ENCODE measurements around the gene IL1A. TPM values are rescaled to one million over a fixed set of nuclear protein-coding genes. Genes with fewer than 3 reads are reported as not detected.
"Not testable (repeated sequence)": the region's sequence is repeated elsewhere in the genome, so short reads cannot be mapped to it uniquely, and the experiment has no call there.

The IL1A gene, protein sequence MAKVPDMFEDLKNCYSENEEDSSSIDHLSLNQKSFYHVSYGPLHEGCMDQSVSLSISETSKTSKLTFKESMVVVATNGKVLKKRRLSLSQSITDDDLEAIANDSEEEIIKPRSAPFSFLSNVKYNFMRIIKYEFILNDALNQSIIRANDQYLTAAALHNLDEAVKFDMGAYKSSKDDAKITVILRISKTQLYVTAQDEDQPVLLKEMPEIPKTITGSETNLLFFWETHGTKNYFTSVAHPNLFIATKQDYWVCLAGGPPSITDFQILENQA
- not detected in 2 replicates for total RNA-seq (2014; rRNA removed; shearing (Covaris generic))

DNA sequence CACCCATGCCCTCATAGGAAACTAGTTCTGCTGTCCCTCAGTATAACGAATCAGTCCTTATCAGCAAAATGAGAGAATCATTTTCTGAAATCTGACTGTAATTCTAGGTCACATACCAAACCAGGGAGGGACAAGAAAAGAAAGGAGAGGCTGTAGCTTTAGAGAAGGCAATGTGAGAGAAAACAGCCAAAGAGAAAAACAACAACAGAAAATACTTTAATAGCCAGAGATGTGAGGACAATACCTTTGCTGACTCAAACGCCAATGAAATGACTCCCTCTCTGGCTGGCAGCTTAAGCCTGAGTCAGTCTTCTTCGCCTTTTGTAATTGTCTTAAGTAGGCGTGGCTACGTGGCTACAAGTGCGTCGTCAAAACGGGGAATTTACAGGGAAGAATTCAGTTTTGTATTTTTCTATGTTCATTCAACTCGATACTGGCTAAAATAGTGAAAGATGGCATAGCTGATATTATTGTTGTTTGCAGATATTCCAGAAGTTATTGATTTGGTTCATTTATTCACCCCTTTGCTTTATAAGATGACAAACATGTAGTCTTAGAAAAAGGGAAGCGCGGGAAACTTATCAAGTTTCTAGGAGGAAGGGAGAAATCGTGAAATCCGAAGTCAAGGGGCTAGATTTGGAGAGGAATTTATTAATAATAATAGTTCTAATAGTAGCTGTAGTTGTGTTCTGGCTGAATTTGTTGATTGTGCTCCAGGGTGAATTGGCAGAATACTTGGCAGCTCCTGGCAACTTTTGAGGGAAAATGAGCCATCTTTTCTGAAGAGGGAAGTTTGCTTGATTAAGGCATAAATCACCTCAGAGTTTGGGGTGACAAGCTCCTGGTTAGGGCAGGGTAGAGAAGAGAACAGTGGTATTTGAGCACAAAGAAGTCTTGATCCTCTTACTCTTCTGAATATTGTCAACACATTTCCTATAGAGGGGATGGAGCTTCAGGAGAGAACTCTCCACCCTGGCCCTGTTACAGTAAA lies at the start of gene IL1A:
Gene IL1A (minus strand): TSS at position 295 of the 991 bp plus-strand sequence. CDS start 723 bp downstream, outside the sequence.
- Histone ChIP-seq H3K27me3 (no peaks in the 10 kb centered on the region), H3K36me3 (no peaks in the 10 kb centered on the region), H3K4me1 (no peaks in the 10 kb centered on the region), H3K27ac (no peak within 1 kb of the TSS), H3K4me3 (no peak within 1 kb of the TSS), H3K9me3 (replicated peaks) (0 out of 2 replicates have a peak, but pooled peaks cover 3% of the 10 kb centered on the region)
- no peak for DNase-seq

DNA sequence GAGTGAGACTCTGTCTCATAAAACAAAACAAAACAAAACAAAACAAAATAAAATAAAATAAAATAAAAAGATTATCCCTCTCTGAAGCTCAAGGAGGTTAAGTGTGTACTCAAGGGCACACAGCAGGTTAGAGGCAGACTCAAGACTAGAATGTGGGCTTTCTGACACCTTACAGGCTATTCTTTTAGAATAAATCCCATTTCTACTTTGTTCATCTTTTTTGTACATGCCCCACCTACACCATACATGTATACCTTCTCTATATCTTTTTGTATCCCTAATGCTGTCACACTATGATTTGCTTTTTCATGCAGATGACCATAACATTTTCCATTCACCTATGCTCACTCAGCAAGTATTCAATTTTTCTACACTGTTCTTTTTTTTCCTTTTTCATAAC lies 49.7 kb upstream of the IL1A start:
- H3K9me3 ChIP-seq (replicated peaks) = no peaks in the 10 kb centered on the region
- no peaks in the 10 kb centered on the region for H3K27me3 ChIP-seq
- no peaks in the 10 kb centered on the region for H3K36me3 ChIP-seq
- DNase-seq = no peak
- H3K4me1 ChIP-seq = no peaks in the 10 kb centered on the region
- H3K27ac ChIP-seq = no peak overlapping the region
- no peak overlapping the region for H3K4me3 ChIP-seq

DNA sequence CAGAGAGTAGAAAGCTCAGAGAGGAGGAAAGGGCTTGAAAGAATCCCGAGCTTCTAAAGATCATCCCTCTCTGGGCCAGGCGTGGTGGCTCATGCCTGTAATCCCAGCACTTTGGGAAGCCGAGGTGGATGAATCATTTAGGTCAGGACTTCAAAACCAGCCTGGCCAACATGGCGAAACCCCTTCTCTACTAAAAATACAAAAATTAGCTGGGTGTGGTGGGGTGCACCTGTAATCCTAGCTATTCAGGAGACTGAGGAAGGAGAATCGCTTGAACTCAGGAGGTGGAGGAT lies 49.3 kb upstream of the IL1A start:
- DNase-seq; H3K27me3 ChIP-seq; H3K9me3 ChIP-seq (replicated peaks); H3K27ac ChIP-seq; H3K4me3 ChIP-seq; H3K36me3 ChIP-seq; H3K4me1 ChIP-seq: not testable (repeated sequence)

DNA sequence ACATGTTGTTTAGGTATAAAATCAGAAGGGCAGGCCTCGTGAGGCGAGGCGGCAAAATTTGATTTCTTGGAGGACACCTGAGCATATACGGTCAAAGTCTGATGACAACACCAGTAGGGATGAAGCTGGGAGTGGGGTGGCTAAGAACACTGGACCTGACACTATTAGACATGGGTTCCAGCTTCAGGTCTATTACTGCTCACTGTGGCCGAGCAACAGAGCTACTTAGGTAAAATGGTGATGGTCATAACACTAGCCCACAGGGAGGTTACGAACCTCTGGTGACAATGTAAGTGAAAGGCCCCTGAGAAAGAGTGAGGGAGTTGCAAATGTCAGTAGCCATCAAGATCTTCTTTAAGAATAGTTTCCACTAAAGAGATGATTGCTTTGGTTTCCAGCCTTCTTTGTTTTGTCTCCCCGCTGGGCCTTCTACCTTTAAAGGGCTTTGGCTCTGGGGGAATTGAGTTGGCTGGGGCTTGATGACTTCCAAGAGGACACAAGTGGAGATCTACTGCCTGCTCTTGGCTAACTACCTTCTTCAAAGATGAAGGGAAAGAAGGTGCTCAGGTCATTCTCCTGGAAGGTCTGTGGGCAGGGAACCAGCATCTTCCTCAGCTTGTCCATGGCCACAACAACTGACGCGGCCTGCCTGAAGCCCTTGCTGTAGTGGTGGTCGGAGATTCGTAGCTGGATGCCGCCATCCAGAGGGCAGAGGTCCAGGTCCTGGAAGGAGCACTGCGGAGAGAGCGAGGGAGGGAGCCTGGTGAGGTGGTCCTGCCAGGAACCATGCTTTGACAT lies 48.7 kb upstream of the IL1A start:
- H3K9me3 ChIP-seq (replicated peaks) = no peaks in the 10 kb centered on the region
- H3K27me3 ChIP-seq = no peaks in the 10 kb centered on the region
- no peak overlapping the region for H3K4me3 ChIP-seq
- no peak overlapping the region for H3K27ac ChIP-seq
- H3K4me1 ChIP-seq = no peaks in the 10 kb centered on the region
- DNase-seq = no peak
- H3K36me3 ChIP-seq = no peaks in the 10 kb centered on the region

DNA sequence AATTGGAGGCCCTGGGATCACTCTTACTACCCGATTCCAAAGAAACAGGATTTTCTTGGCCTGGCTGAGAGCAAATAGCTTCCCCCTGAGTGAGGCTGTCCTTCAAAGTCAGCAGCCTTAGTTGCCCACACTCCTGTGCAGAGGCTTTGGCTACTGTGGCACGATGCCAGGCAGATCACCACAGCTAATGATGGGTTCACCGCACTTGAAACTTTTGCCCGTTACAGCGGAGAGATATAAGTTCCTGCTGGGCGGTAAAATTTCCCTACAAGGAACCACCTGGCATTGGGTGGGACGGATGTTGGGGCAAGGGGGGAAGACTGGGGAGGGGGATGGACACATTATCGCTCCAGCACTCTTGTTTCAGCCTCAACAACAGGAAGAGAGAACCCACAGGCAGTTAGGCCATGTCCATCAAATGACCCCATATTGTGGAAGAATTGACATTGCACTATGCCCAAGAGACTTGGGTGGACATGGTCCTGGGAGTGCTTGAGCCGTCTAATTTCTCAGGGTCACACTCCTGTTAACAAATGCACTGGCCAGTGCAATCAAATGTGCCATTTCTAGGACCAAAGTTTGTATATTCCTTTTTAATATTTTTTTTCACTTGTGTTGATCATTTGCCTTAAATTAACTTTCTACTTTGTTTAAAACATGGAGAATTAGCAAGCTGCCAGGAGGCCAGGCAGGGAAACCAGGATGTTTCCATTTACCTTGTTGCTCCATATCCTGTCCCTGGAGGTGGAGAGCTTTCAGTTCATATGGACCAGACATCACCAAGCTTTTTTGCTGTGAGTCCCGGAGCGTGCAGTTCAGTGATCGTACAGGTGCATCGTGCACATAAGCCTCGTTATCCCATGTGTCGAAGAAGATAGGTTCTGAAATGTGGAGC lies 47.9 kb upstream of the IL1A start:
- Histone ChIP-seq H3K27me3 (no peaks in the 10 kb centered on the region), H3K4me3 (no peak overlapping the region), H3K36me3 (no peaks in the 10 kb centered on the region), H3K27ac (no peak overlapping the region), H3K9me3 (replicated peaks) (no peaks in the 10 kb centered on the region), H3K4me1 (no peaks in the 10 kb centered on the region)
- no peak for DNase-seq

DNA sequence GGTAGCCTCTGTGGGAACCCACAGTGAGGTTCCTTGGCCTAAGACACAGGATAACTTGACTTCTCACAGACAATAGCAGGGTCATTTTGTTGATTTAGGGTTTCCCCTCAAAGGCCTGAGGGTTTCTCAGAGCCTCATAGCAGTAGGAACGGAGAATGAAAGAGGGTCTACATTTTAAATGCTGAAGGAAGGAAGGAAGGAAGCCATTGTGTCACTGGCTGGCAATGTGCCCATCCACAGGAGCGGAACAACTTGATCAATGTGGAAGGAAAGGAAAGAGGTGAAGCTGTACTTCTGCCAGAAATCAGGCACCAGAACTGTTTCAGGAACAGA lies 47.2 kb upstream of the IL1A start:
- Histone ChIP-seq H3K36me3 (no peaks in the 10 kb centered on the region), H3K9me3 (replicated peaks) (no peaks in the 10 kb centered on the region), H3K27me3 (no peaks in the 10 kb centered on the region), H3K27ac (no peak overlapping the region), H3K4me3 (no peak overlapping the region), H3K4me1 (no peaks in the 10 kb centered on the region)
- DNase-seq = no peak

DNA sequence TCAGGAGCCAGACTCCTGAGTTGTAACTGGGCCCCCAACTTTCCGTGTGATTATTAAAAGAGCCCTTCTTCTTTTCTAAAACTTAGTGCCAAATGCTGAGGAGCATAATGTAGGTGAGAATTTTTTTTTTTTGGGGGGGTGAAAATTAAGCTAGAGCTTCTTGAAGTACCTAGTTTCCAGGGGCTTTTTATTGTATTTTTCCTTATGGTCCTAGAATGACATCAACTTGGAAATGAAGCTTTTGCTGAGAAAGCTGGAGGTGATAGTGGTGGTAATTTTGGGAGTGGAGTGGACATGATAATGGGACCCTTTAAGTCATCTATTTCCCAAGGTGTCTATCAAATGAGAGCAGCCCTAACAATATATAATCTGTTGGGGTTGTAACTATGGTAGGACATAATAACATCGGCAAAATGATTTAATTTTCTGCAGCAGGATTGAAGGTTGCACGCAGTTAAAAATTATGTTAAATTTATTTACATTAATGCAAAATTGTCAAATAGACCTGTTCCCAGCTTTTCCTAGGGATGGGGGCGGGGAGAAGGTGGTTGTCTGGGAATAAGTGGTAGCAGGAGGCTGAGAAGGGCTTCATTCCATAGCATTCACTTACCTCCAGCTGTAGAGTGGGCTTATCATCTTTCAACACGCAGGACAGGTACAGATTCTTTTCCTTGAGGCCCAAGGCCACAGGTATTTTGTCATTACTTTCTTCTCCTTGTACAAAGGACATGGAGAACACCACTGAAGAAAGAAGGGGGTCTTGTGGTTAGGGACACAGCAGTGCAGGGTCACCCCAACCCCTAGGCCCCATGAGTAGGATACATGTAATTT lies 46.6 kb upstream of the IL1A start:
- Histone ChIP-seq H3K27ac (no peak overlapping the region), H3K4me3 (no peak overlapping the region), H3K9me3 (replicated peaks) (no peaks in the 10 kb centered on the region), H3K36me3 (no peaks in the 10 kb centered on the region), H3K27me3 (no peaks in the 10 kb centered on the region), H3K4me1 (no peaks in the 10 kb centered on the region)
- no peak for DNase-seq

DNA sequence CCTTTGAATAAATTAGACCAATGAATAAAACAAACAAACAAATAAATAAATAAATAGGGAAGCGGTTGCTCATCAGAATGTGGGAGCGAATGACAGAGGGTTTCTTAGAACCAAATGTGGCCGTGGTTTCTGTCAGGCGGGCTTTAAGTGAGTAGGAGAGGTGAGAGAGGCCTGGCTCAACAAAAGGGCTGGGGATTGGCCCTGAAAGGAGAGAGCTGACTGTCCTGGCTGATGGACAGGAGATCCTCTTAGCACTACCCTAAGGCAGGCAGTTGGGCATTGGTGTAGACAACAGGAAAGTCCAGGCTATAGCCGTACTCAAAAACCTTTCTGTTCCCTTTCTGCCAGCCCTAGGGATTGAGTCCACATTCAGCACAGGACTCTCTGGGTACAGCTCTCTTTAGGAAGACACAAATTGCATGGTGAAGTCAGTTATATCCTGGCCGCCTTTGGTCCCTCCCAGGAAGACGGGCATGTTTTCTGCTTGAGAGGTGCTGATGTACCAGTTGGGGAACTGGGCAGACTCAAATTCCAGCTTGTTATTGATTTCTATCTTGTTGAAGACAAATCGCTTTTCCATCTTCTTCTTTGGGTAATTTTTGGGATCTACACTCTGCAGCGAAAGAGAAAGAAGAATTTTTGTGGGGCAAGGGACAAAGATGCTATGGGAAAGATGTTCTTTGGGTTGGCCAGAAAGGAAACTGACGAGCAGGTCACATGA lies 45.8 kb upstream of the IL1A start:
- Histone ChIP-seq H3K4me3 (no peak overlapping the region), H3K4me1 (no peaks in the 10 kb centered on the region), H3K27ac (no peak overlapping the region), H3K27me3 (no peaks in the 10 kb centered on the region), H3K36me3 (no peaks in the 10 kb centered on the region), H3K9me3 (replicated peaks) (no peaks in the 10 kb centered on the region)
- no peak for DNase-seq

DNA sequence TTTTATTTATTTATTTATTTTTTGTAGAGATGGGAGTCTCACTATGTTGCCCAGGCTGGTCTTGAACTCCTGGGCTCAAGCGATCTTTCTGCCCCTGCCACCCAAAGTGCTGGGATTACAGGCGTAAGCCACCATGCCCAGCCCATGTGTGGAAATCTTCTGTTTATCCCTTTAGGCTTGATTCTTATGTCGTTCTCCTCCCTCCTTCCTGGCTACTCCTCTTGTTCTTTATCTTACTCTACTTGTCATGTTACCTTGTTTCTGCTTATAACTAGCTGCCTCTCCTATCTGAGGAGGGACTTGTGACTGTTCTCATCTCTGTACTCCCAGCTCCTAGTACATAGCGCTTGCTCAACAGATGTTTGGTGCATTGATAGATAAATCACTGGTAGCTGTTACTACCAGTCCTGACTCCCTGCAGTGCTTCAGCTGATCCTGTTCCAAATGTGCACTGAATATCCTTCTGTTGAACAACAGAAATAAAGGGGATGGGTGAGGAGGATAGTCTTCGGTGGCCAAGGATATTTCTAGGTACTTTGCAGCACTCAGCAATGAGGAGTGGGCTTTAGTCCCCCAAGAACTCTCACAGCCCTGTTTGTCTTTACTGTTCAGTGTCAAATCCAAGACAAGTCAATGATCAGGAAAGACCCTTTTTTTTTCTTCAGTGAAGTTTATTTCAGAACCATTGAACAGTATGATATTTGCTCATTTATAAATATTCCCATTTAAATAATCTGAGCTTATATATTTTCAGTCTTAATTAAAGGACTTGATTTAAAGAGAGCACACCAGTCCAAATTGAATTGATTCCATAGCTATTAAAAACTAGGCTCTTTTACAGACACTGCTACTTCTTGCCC lies 45.0 kb upstream of the IL1A start:
- H3K4me1 ChIP-seq = no peaks in the 10 kb centered on the region
- DNase-seq = no peak
- H3K27ac ChIP-seq = no peak overlapping the region
- H3K27me3 ChIP-seq = no peaks in the 10 kb centered on the region
- no peaks in the 10 kb centered on the region for H3K9me3 ChIP-seq (replicated peaks)
- no peak overlapping the region for H3K4me3 ChIP-seq
- no peaks in the 10 kb centered on the region for H3K36me3 ChIP-seq

DNA sequence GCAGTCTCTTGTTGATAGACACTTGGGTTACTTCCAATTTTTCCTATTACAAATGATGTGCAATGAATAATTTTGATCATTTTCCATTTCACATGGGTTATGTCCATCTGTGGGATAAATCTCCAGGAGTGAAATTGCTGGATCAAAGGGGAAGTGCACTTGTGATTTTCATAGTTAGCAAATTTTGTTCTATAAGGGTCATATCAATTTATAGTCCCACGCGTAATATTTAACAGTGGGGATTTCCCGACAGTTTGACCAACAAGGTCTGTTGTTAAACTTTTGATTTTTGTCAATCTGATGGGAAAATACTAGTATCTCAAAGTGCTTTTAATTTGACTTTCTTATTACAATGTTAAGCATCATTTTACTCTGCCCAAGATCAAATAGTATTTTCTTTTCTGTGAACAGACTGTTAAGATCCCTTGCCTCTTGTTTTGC lies 44.0 kb upstream of the IL1A start:
- Histone ChIP-seq H3K27ac (no peak overlapping the region), H3K4me3 (no peak overlapping the region), H3K36me3 (no peaks in the 10 kb centered on the region), H3K4me1 (no peaks in the 10 kb centered on the region), H3K9me3 (replicated peaks) (no peaks in the 10 kb centered on the region), H3K27me3 (no peaks in the 10 kb centered on the region)
- DNase-seq = no peak

DNA sequence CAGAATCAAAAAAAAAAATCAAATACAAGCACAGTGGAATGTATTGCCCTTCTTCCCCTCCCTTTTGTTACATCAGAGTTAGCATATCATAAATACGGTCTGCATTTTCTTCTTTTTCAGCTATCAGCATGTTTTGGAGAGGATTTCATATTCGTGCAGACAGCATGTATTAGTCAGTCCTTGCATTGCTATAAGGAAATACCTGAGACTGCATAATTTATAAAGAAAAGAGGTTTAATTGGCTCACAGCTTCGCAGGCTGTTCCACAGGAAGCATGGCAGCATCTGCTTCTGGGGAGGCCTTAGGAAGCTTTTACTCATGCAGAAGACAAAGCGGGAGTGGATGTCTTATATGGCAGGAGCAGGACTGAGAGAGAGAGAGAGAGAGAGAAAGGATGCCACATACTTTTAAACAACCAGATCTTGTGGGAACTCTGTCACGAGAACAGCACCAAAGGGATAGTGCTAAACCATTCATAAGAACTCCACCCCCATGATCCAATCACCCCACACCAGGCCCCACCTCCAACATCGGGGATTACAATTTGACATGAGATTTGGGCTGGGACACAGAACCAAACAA lies 43.4 kb upstream of the IL1A start:
- no peak overlapping the region for H3K4me3 ChIP-seq
- no peaks in the 10 kb centered on the region for H3K27me3 ChIP-seq
- no peaks in the 10 kb centered on the region for H3K4me1 ChIP-seq
- DNase-seq = no peak
- no peak overlapping the region for H3K27ac ChIP-seq
- H3K9me3 ChIP-seq (replicated peaks) = no peaks in the 10 kb centered on the region
- no peaks in the 10 kb centered on the region for H3K36me3 ChIP-seq

DNA sequence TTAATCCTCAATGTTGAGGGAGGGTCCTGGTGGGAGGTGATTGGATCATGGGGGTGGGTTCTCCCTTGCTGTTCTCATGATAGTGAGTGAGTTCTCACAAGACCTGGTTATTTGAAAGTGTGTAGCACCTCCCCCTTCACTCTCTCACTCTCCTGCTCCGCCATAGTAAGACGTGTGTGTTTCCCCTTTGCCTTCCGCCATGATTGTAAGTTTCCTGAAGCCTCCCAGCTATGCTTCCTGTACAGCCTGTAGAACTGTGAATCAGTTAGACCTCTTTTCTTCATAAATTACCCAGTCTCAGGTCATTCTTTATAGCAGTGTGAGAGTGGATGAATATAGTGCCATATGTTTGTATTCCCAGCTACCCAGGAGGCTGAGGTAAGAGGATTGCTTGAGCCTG lies 42.7 kb upstream of the IL1A start:
- H3K27me3 ChIP-seq = no peaks in the 10 kb centered on the region
- no peaks in the 10 kb centered on the region for H3K36me3 ChIP-seq
- no peak overlapping the region for H3K4me3 ChIP-seq
- H3K4me1 ChIP-seq = no peaks in the 10 kb centered on the region
- no peak overlapping the region for H3K27ac ChIP-seq
- H3K9me3 ChIP-seq (replicated peaks) = no peaks in the 10 kb centered on the region
- no peak for DNase-seq

All from SJCRH30 (cell line).